ENCODE data around the gene CAVIN1. TPM values are rescaled to one million over a fixed set of nuclear protein-coding genes. Genes with fewer than 3 reads are reported as not detected.
A peak's percentile ranks its signal among the peaks of the same experiment; 100 is the strongest.

The CAVIN1 gene
- total and polyA plus RNA-seq, 2 donors (not counting 3 experiments of a cell fraction or from before 2014, with no cell fraction given): 303 to 663 TPM

DNA sequence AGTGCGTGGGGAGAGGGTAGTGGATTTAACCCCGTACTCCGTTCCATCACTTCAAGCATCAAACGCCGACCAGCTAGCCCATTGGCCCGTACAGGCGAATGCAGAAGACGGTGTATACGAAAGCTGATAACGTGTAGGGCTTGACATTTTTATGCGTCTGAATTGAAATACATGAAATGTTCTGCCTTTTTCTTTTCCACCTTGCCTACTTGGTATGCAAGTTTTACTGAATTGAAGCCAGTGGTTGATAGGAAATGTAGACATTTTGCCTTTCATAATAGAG lies 34.0 kb downstream of the CAVIN1 start:
- H3K4me1 ChIP-seq (ENCODE audit: control insufficient read depth, extremely low read depth, insufficient read depth, low read length): peaks cover 21% of the 10 kb centered on the region
- ChIA-PET CTCF (interaction anchor here (0.5 to 2.0 kb wide), 21 partner anchors 9 to 138 kb away, joined by 3 to 30 read pairs (median 5); partner anchors contain the start of gene CAVIN1), POLR2A (interaction anchor here (0.9 to 1.6 kb wide), 8 partner anchors 8 to 131 kb away, joined by 3 to 14 read pairs (median 6); partner anchors contain the start of gene CAVIN1)
- H2AFZ ChIP-seq (ENCODE audit: low read depth, low read length): peak overlapping the region; percentile 84
- TF ChIP-seq POLR2AphosphoS5 (IDR thresholded peaks at IDR 0.05; ENCODE audit: insufficient read depth, low read depth, low read length): no peak
- H3K4me2 ChIP-seq (ENCODE audit: insufficient read depth, low read length): peak overlapping the region; percentile 80
- H4K20me1 ChIP-seq (replicated peaks; ENCODE audit: control insufficient read depth, extremely low read depth, insufficient read depth, low read length): peaks cover 5% of the 10 kb centered on the region
- peak overlapping the region; percentile 8 to 69 (median 26) for H3K4me3 ChIP-seq (replicated peaks in 1 of 3; ENCODE audit: insufficient read depth in 1 of 3, low read depth in 1 of 3, low read length in 3 of 3)
- H3K9ac ChIP-seq (replicated peaks; ENCODE audit: extremely low read depth, insufficient read depth, low read length): peak overlapping the region; percentile 84
- DNase-seq (ENCODE audit: low read depth, low spot score) (no peak), FAIRE-seq (no peak)
- BruUV-seq (replicated peaks): TSS peak; percentile 96
- intact Hi-C loops (cut with micrococcal nuclease) (loop anchor here (5.0 kb wide), 1 partner anchor 42 kb away; no protein-coding TSS in a partner anchor), dilution Hi-C loops (cut with MboI; ENCODE audit: extremely low pct_ligation_motif_present, low sequenced_read_pairs) (no loop called here)
- no peaks in the 10 kb centered on the region for H3K9me3 ChIP-seq (replicated peaks; ENCODE audit: control insufficient read depth, insufficient read depth, low read length)
- H3K27me3 ChIP-seq (ENCODE audit: control insufficient read depth in 2 of 2, insufficient read depth in 2 of 2, low read length in 2 of 2): no peaks in the 10 kb centered on the region
- no peaks in the 10 kb centered on the region for H3K9me1 ChIP-seq (replicated peaks; ENCODE audit: control insufficient read depth, extremely low read depth, insufficient read depth, low read length)
- no peaks in the 10 kb centered on the region for H3K36me3 ChIP-seq (ENCODE audit: control insufficient read depth in 2 of 2, extremely low read depth in 1 of 2, insufficient read depth in 2 of 2, low read length in 2 of 2)
- peak overlapping the region; percentile 98 for H3K27ac ChIP-seq (ENCODE audit: insufficient read depth, low read depth, low read length)
- H3K79me2 ChIP-seq (ENCODE audit: control insufficient read depth, insufficient read depth, low read length): peaks cover 35% of the 10 kb centered on the region

DNA sequence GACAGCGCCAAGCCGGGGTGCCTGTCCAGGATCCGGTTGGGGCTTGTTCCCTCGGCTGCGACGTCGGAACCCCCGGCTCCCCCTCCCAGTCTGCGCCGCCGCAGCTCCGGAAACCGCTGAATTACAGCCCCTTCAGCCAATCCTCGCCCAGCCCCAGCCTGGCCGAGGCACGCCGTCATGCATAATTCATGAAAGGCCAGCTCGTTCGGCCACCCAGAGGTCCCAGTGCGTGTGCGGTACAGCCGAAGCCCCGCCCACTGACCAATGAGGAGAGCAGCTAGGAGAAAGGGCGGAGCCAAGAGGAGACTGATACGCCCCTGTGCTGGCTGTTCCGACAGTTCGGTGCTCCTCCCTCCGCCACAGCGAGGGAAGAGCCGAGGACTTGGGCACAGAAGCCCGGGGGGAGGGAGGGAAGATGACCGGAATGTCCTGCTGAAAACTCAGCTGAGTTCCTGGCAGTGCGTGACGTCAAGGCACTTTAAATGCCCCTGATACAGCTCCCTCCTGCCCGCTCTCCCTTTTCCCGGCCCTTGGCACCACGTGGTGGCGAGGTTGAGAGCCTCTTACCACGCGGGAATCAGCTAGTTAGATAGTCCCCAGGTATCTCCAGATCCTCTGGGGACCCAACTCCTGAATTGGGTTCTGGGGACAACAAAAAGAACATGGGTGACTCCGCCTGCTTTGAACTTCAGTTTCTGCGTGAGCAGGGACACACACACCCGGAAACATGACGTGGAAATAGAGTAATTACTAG lies 34.5 kb downstream of the CAVIN1 start, which contains the start of gene STAT3:
Gene STAT3 (minus strand): TSS at position 62 of the 754 bp plus-strand sequence. CDS start 39,926 bp downstream, outside the sequence.
- Histone ChIP-seq H3K79me2 (ENCODE audit: control insufficient read depth, insufficient read depth, low read length) (peaks cover 39% of the 10 kb centered on the region), H3K36me3 (ENCODE audit: control insufficient read depth in 2 of 2, extremely low read depth in 1 of 2, insufficient read depth in 2 of 2, low read length in 2 of 2) (no peaks in the 10 kb centered on the region), H4K20me1 (replicated peaks; ENCODE audit: control insufficient read depth, extremely low read depth, insufficient read depth, low read length) (peaks cover 5% of the 10 kb centered on the region), H3K9me3 (replicated peaks; ENCODE audit: control insufficient read depth, insufficient read depth, low read length) (no peaks in the 10 kb centered on the region), H2AFZ (ENCODE audit: low read depth, low read length) (peak within 1 kb of the TSS; percentile 84), H3K27me3 (ENCODE audit: control insufficient read depth in 2 of 2, insufficient read depth in 2 of 2, low read length in 2 of 2) (no peaks in the 10 kb centered on the region), H3K4me3 (replicated peaks in 1 of 3; ENCODE audit: insufficient read depth in 1 of 3, low read depth in 1 of 3, low read length in 3 of 3) (peak within 1 kb of the TSS; percentile 41 to 89 (median 55)), H3K4me1 (ENCODE audit: control insufficient read depth, extremely low read depth, insufficient read depth, low read length) (peaks cover 21% of the 10 kb centered on the region), H3K4me2 (ENCODE audit: insufficient read depth, low read length) (peak within 1 kb of the TSS; percentile 98), H3K9ac (replicated peaks; ENCODE audit: extremely low read depth, insufficient read depth, low read length) (peak within 1 kb of the TSS; percentile 85), H3K27ac (ENCODE audit: insufficient read depth, low read depth, low read length) (peak within 1 kb of the TSS; percentile 98), H3K9me1 (replicated peaks; ENCODE audit: control insufficient read depth, extremely low read depth, insufficient read depth, low read length) (no peaks in the 10 kb centered on the region)
- FAIRE-seq (peak; percentile 98), DNase-seq (ENCODE audit: low read depth, low spot score) (peak; percentile 100)
- CTCF ChIA-PET: interaction anchor here (0.5 to 2.0 kb wide), 24 partner anchors 9 to 139 kb away, joined by 3 to 30 read pairs (median 4); partner anchors contain the start of gene CAVIN1
- POLR2A ChIA-PET: interaction anchor here (0.9 to 1.6 kb wide), 9 partner anchors 8 to 131 kb away, joined by 3 to 14 read pairs (median 5); partner anchors contain the start of gene CAVIN1
- BruUV-seq (replicated peaks): no TSS peak
- intact Hi-C loops (cut with micrococcal nuclease): loop anchor here (1.0 to 5.0 kb wide), 5 partner anchors 19 to 129 kb away; partner anchors contain the start of gene CAVIN1
- TF ChIP-seq JUN (IDR thresholded peaks at IDR 0.05; ENCODE audit: borderline replicate concordance, insufficient read depth, insufficient read length, low read depth): peak; percentile 23
- TF ChIP-seq EZH2 (IDR thresholded peaks at IDR 0.05; ENCODE audit: borderline replicate concordance, low read depth, low read length, severe bottlenecking): no peak
- TF ChIP-seq MYC (IDR thresholded peaks at IDR 0.05; ENCODE audit: low read depth, low read length): peak; percentile 73
- TF ChIP-seq MAX (IDR thresholded peaks at IDR 0.05; ENCODE audit: insufficient read depth, insufficient read length): peak; percentile 94
- no peak for TF ChIP-seq FOS (IDR thresholded peaks at IDR 0.05; ENCODE audit: borderline replicate concordance, insufficient read depth, low read length)
- TF ChIP-seq POLR2AphosphoS5 (IDR thresholded peaks at IDR 0.05; ENCODE audit: insufficient read depth, low read depth, low read length): peak; percentile 68
- TF ChIP-seq POLR2A (IDR thresholded peaks at IDR 0.05; ENCODE audit: low read depth, low read length): peak; percentile 84
- dilution Hi-C loops (cut with MboI; ENCODE audit: extremely low pct_ligation_motif_present, low sequenced_read_pairs): no loop called here

Measured in endothelial cell of umbilical vein (primary cell).